Breast epithelium (tissue), 4 donors: Measurements from ENCODE around the gene TRPM3. TPM values are rescaled to one million over a fixed set of nuclear protein-coding genes. Genes with fewer than 3 reads are reported as not detected.
A peak's percentile ranks its signal among the peaks of the same experiment; 100 is the strongest.

Experiments
- DNase-seq, 2 donors: peaks; one replicate each; pipeline ENCODE4 v3.0.0-alpha.2; 2019; ENCODE audit warnings: low spot score in 2 of 2
- H3K27ac ChIP-seq, 2 donors: fragments of 200-600 bp; sonication (generic) in 1 of 2; one replicate each; pipeline ENCODE4 v1.5.1; 2016 to 2019; ENCODE audit warnings: mild to moderate bottlenecking in 1 of 2
- H3K27me3 ChIP-seq, 2 donors: fragments of 200-600 bp; sonication (generic) in 1 of 2; one replicate each; pipeline versions ENCODE4 v1.5.1 to v1.6.0; 2017 to 2019; ENCODE audit warnings: control low read depth in 1 of 2, mild to moderate bottlenecking in 1 of 2
- H3K36me3 ChIP-seq: fragments of 200-600 bp; one replicate; pipeline ENCODE4 v1.5.1; 2019
- H3K4me1 ChIP-seq, 2 donors: fragments of 200-600 bp; sonication (generic); one replicate each; pipeline ENCODE4 v1.5.1; 2016 to 2019; ENCODE audit warnings: control low read depth in 1 of 2
- H3K4me3 ChIP-seq, 3 donors: fragments of 200-600 bp; sonication (generic); 1 replicate in 2 of 3; 2 replicates in 1 of 3; pipeline ENCODE4 v1.5.1; 2016 to 2019; ENCODE audit warnings: mild to moderate bottlenecking in 3 of 3, moderate library complexity in 2 of 3
- H3K9me3 ChIP-seq, 2 donors: fragments of 200-600 bp; sonication (generic) in 1 of 2; one replicate each; pipeline ENCODE4 v1.5.1; 2016 to 2019; ENCODE audit warnings: control low read depth in 1 of 2
- CTCF ChIP-seq, 3 donors: fragments of 450-650 bp; IDR thresholded peaks; one replicate each; pipeline ENCODE4 v1.5.1; 2016 to 2017; ENCODE audit warnings: antibody characterized with exemption in 3 of 3, mild to moderate bottlenecking in 3 of 3, moderate library complexity in 3 of 3
- POLR2A ChIP-seq: fragments of 450-650 bp; IDR thresholded peaks from one replicate; pipeline ENCODE4 v1.6.1; 2016; ENCODE audit warnings: antibody characterized with exemption, mild to moderate bottlenecking, moderate library complexity
- POLR2AphosphoS5 ChIP-seq, 3 donors: sonication (generic); formaldehyde crosslinking; IDR thresholded peaks; one replicate each; pipeline ENCODE4 v1.6.1; 2017; ENCODE audit warnings: antibody characterized with exemption in 3 of 3
- intact Hi-C: fragments of 100-400 bp; cut with DNase I; formaldehyde crosslinking; loops from one replicate; pipeline ENCODE4 v1.15.1; 2023; ENCODE audit warnings: low total_unique reads
- total RNA-seq, 3 donors: library from RNA; depleted of rRNA; stranded (reverse); fragments of >200 nt; gene quantifications; one replicate each; pipeline ENCODE4 v1.1.0, GENCODE V29; 2016

TRPM3 gene
- total RNA-seq, 3 donors from 2014 or later: 0.33 to 0.88 (median 0.64) TPM

GRCh38 chr9:70479880-70480291 lies 641.5 kb downstream of the TRPM3 start:
- no peak for TF ChIP-seq POLR2A
- TF ChIP-seq CTCF (IDR thresholded peaks at IDR 0.05): no peak
- peak in 2 of 3 donors; percentile 23 to 53 for TF ChIP-seq POLR2AphosphoS5 (IDR thresholded peaks at IDR 0.05)
- Histone ChIP-seq H3K4me3 (peak overlapping the region in 2 of 3 donors; percentile 29 to 55), H3K9me3 (no peaks in the 10 kb centered on the region), H3K4me1 (peaks cover 14 to 55% of the 10 kb centered on the region in 2 donors), H3K27me3 (no peaks in the 10 kb centered on the region), H3K27ac (peak overlapping the region; percentile 94 to 98), H3K36me3 (no peaks in the 10 kb centered on the region)
- intact Hi-C loops: loop anchor here (5.0 kb wide), 1 partner anchor 58 kb away; no protein-coding TSS in a partner anchor
- DNase-seq: peak in 1 of 2 donors; percentile 67
